Gastrocnemius medialis (tissue), 4 donors: Measurements from ENCODE around the gene ARL15. TPM values are rescaled to one million over a fixed set of nuclear protein-coding genes. Genes with fewer than 3 reads are reported as not detected.

Experiments
- ATAC-seq, 2 donors: fragments of 150-250 bp; one replicate each; pipeline ENCODE4 v1.9.1; 2016
- DNase-seq, 2 donors: peaks; one replicate each; pipeline ENCODE4 v3.0.0-alpha.2; 2019
- H3K27ac ChIP-seq, 4 donors: fragments of 200-600 bp; sonication (generic); 1 replicate in 1 of 4; 2 replicates in 3 of 4; pipeline ENCODE4 v1.5.1; 2016 to 2018; ENCODE audit warnings: mild to moderate bottlenecking in 2 of 4, moderate library complexity in 1 of 4
- H3K27me3 ChIP-seq, 3 donors: fragments of 200-600 bp; sonication (generic) in 2 of 3; 1 replicate in 1 of 3; 2 replicates in 2 of 3; pipeline versions ENCODE4 v1.5.1 to v1.6.0; 2016 to 2019; ENCODE audit warnings: mild to moderate bottlenecking in 1 of 3, moderate library complexity in 1 of 3
- H3K36me3 ChIP-seq, 2 donors: fragments of 200-600 bp; sonication (generic) in 1 of 2; one replicate each; pipeline ENCODE4 v1.5.1; 2017 to 2018
- H3K4me1 ChIP-seq, 2 donors: fragments of 200-600 bp; sonication (generic) in 1 of 2; one replicate each; pipeline ENCODE4 v1.5.1; 2016 to 2017; ENCODE audit warnings: mild to moderate bottlenecking in 2 of 2
- H3K4me3 ChIP-seq, 4 donors: fragments of 200-600 bp; sonication (generic) in 3 of 4; 1 replicate in 1 of 4; 2 replicates in 3 of 4; pipeline ENCODE4 v1.5.1; 2016 to 2019; ENCODE audit warnings: mild to moderate bottlenecking in 2 of 4
- H3K9me3 ChIP-seq, 3 donors: fragments of 200-600 bp; sonication (generic) in 2 of 3; 1 replicate in 1 of 3; 2 replicates in 2 of 3; pipeline ENCODE4 v1.5.1; 2016 to 2019
- POLR2A ChIP-seq, 2 donors: fragments of 450-650 bp; IDR thresholded peaks; one replicate each; pipeline ENCODE4 v1.6.1; 2017; ENCODE audit warnings: antibody characterized with exemption in 2 of 2, mild to moderate bottlenecking in 2 of 2, moderate library complexity in 2 of 2
- in situ Hi-C, 4 donors: fragments of 200-750 bp; cut with MboI; loops; one replicate each; pipeline versions ENCODE4 v1.15.0 to v1.8.0; 2017; ENCODE audit warnings: low sequenced_read_pairs in 4 of 4
- intact Hi-C: fragments of 100-400 bp; cut with DNase I; formaldehyde crosslinking; loops from one replicate; pipeline ENCODE4 v1.15.1; 2023; ENCODE audit warnings: low total_unique reads
- total RNA-seq, 4 donors: library from RNA; depleted of rRNA; stranded (reverse); fragments of >200 nt; gene quantifications; one replicate each; pipeline versions ENCODE4 v1.1.0 to v1.2.3, GENCODE V29; 2016
- TF ChIP-seq, protein P1 (sequence below), 5 experiments: fragments of 450-650 bp in 3 of 5; fragments of 200-600 bp in 2 of 5; sonication (generic) in 2 of 5; IDR thresholded peaks in 4 of 5; conservative IDR thresholded peaks in 1 of 5; 1 replicate in 4 of 5; 2 replicates in 1 of 5; pipeline ENCODE4 v1.5.1; 2016 to 2019; ENCODE audit warnings: antibody characterized with exemption in 5 of 5, mild to moderate bottlenecking in 3 of 5, moderate library complexity in 3 of 5

ARL15 gene
- total RNA-seq, 4 donors from 2014 or later = 1.7 to 5.5 (median 3.2) TPM

GRCh38 chr5:54108136-54108535 lies 202.2 kb downstream of the ARL15 start:
- intact Hi-C loops = no loop called here
- no peaks in the 10 kb centered on the region for H3K9me3 ChIP-seq
- ATAC-seq (no peak), DNase-seq (no peak)
- H3K27ac ChIP-seq = no peak overlapping the region
- no peaks in the 10 kb centered on the region for H3K27me3 ChIP-seq
- no peaks in the 10 kb centered on the region for H3K36me3 ChIP-seq
- TF ChIP-seq POLR2A (IDR thresholded peaks at IDR 0.05) = no peak
- TF ChIP-seq, protein P1, sequence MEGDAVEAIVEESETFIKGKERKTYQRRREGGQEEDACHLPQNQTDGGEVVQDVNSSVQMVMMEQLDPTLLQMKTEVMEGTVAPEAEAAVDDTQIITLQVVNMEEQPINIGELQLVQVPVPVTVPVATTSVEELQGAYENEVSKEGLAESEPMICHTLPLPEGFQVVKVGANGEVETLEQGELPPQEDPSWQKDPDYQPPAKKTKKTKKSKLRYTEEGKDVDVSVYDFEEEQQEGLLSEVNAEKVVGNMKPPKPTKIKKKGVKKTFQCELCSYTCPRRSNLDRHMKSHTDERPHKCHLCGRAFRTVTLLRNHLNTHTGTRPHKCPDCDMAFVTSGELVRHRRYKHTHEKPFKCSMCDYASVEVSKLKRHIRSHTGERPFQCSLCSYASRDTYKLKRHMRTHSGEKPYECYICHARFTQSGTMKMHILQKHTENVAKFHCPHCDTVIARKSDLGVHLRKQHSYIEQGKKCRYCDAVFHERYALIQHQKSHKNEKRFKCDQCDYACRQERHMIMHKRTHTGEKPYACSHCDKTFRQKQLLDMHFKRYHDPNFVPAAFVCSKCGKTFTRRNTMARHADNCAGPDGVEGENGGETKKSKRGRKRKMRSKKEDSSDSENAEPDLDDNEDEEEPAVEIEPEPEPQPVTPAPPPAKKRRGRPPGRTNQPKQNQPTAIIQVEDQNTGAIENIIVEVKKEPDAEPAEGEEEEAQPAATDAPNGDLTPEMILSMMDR (IDR thresholded peaks at IDR 0.05 in 4 of 5, conservative IDR thresholded peaks at IDR 0.05 in 1 of 5) = no peak
- no peaks in the 10 kb centered on the region for H3K4me1 ChIP-seq
- H3K4me3 ChIP-seq = no peak overlapping the region
- in situ Hi-C loops = no loop called here

DNA sequence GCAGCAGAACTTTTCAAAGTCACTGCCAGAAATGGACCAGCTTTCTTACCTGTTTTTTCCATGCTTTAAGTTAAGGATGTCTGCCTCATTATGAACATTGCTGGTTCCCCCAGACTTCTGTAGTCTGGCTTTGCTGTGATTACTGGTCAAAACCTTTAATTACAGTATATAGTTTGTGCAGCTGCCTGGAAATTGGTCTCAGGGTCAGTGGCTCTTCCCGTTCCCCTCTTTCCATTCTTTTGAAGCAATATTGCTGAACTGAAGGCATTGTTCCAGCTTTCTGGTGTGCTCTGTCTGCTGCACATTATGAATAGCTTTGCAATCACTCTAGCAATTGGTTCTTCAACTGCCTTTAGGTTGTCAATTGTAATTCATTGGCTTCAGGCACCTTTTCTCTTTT lies 206.5 kb downstream of the ARL15 start:
- no peak overlapping the region for H3K27ac ChIP-seq
- ATAC-seq = no peak
- intact Hi-C loops = no loop called here
- TF ChIP-seq POLR2A (IDR thresholded peaks at IDR 0.05) = no peak
- TF ChIP-seq, protein P1 (IDR thresholded peaks at IDR 0.05 in 4 of 5, conservative IDR thresholded peaks at IDR 0.05 in 1 of 5) = no peak
- no peaks in the 10 kb centered on the region for H3K4me1 ChIP-seq
- in situ Hi-C loops = no loop called here
- DNase-seq = no peak
- H3K9me3 ChIP-seq = no peaks in the 10 kb centered on the region
- H3K36me3 ChIP-seq = no peaks in the 10 kb centered on the region
- no peaks in the 10 kb centered on the region for H3K27me3 ChIP-seq
- H3K4me3 ChIP-seq = no peak overlapping the region

DNA sequence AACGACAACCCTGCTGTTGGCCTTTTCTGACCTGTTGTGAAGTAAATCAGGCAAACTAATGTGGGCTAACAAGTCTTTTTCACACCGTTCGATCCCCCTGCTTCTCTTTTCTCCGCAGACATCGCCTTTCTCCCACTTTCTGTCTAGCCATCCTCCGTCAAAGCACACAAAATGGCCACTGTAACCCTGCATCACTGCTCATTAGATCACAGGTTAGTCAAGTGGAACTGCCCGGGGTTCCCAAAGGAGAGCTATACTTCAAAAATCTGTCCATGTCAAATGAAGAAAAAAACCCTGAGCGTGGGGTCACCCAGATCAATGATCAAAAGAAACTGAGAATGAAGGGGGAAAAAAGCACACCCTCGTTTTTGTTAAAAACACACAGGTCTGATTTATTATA lies 212.1 kb downstream of the ARL15 start:
- Histone ChIP-seq H3K4me3 (no peak overlapping the region), H3K36me3 (no peaks in the 10 kb centered on the region), H3K4me1 (no peaks in the 10 kb centered on the region), H3K27me3 (no peaks in the 10 kb centered on the region), H3K27ac (no peak overlapping the region), H3K9me3 (no peaks in the 10 kb centered on the region)
- intact Hi-C loops = no loop called here
- no peak for TF ChIP-seq POLR2A (IDR thresholded peaks at IDR 0.05)
- TF ChIP-seq, protein P1 (IDR thresholded peaks at IDR 0.05 in 4 of 5, conservative IDR thresholded peaks at IDR 0.05 in 1 of 5) = no peak
- no peak for ATAC-seq
- no peak for DNase-seq
- in situ Hi-C loops = no loop called here

DNA sequence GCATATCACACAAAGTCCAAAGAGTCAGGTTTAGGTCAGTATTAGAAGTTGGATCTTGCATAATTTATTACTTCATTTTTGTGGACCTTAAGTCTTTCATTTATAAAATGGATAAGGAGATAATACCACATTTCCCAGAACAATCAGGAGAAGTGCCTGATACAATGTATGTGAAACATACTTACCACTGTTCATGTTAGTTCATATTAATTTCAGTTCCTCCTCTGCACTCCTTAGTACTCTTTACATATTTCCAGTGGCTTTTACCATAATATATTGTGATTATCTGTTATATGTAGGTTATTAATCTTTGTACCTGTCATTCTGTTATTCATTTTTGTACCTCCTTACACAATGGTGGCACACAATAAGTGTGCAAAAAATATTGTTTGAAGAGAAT lies 214.4 kb downstream of the ARL15 start:
- intact Hi-C loops (no loop called here), in situ Hi-C loops (no loop called here)
- ATAC-seq (no peak), DNase-seq (no peak)
- no peaks in the 10 kb centered on the region for H3K36me3 ChIP-seq
- H3K4me3 ChIP-seq = no peak overlapping the region
- TF ChIP-seq, protein P1 (IDR thresholded peaks at IDR 0.05 in 4 of 5, conservative IDR thresholded peaks at IDR 0.05 in 1 of 5) = no peak
- TF ChIP-seq POLR2A (IDR thresholded peaks at IDR 0.05) = no peak
- H3K27ac ChIP-seq = no peak overlapping the region
- H3K4me1 ChIP-seq = no peaks in the 10 kb centered on the region
- H3K9me3 ChIP-seq = no peaks in the 10 kb centered on the region
- no peaks in the 10 kb centered on the region for H3K27me3 ChIP-seq

- no peaks in the 10 kb centered on the region for H3K36me3 ChIP-seq
- ATAC-seq = no peak
- intact Hi-C loops = no loop called here
These were observed 215.7 kb downstream of the ARL15 start for GRCh38 chr5:54094706-54095105.

More at GRCh38 chr5:54094706-54095105, 215.7 kb downstream of the ARL15 start:
- TF ChIP-seq, protein P1 (IDR thresholded peaks at IDR 0.05 in 4 of 5, conservative IDR thresholded peaks at IDR 0.05 in 1 of 5) = no peak
- TF ChIP-seq POLR2A (IDR thresholded peaks at IDR 0.05) = no peak
- no peak for DNase-seq
- in situ Hi-C loops = no loop called here
- Histone ChIP-seq H3K9me3 (no peaks in the 10 kb centered on the region), H3K27me3 (no peaks in the 10 kb centered on the region), H3K27ac (no peak overlapping the region), H3K4me1 (no peaks in the 10 kb centered on the region), H3K4me3 (no peak overlapping the region)
